ENCODE results near the gene AQP5. TPM values are rescaled to one million over a fixed set of nuclear protein-coding genes. Genes with fewer than 3 reads are reported as not detected.
A peak's percentile ranks its signal among the peaks of the same experiment; 100 is the strongest.

AQP5 gene
- total and polyA plus RNA-seq, 5 donors from 2014 or later, result not detected

DNA sequence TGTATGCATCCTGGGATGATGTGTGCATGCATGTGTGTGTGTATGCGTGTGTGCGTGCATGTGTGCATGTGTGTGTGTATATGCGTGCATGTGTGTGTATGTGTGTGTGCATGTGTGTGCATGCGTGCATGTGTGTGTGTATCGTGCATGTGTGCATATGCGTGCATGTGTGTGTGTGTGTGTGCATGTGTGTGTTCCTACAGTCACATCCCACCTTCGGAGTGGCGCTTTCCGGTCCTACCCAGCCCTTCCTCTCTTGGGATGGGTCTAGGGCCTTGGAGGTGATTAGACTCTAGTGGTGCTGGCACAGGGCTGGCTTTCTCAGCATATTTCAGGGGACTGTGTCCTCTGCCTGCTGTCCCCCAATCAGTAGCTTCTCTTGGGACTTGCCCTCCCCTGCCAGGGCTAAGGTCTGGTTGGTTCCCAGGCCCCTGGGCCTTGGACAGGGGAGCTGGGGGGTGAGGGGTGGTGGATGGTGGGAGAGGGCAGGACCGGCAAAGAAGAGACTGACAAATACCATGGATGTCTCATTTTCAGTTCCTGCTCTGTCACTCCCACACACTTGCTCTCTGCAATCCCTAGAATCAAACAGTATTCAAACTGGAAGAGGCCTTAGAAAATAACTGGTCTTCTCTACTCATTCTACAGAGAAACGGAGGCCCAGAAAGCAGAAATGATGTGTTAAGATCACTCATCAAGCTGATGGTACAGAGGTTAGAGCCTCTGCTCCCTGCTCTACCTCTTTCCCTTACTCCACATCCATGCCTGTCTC lies 36.1 kb upstream of the AQP5 start:
- Mint-ChIP-seq H3K4me1 (peaks cover 0 to 7% (median 0%) of the 10 kb centered on the region in 4 donors), H3K27ac (no peak overlapping the region), H3K36me3 (no peaks in the 10 kb centered on the region), H3K27me3 (peaks cover 8% of the 10 kb centered on the region), H3K4me3 (no peak overlapping the region), H3K9me3 (no peaks in the 10 kb centered on the region)
- ATAC-seq (ENCODE audit: low read depth in 2 of 2), result no peak
- Histone ChIP-seq H3K4me3 (ENCODE audit: low read depth, low read length) (no peak overlapping the region), H3K27me3 (ENCODE audit: control insufficient read depth, insufficient read depth, low read length) (no peaks in the 10 kb centered on the region), H3K27ac (ENCODE audit: insufficient read depth, low read length, poor library complexity, severe bottlenecking) (no peak overlapping the region), H3K9me3 (ENCODE audit: control insufficient read depth in 2 of 2, low read length in 2 of 2) (no peaks in the 10 kb centered on the region), H3K4me1 (ENCODE audit: control insufficient read depth, insufficient read depth, low read length, poor library complexity, severe bottlenecking) (no peaks in the 10 kb centered on the region), H3K36me3 (ENCODE audit: control insufficient read depth, insufficient read depth, low read length) (no peaks in the 10 kb centered on the region)
- DNase-seq, result no peak

GRCh38 chr12:49928471-49928870 lies 33.2 kb upstream of the AQP5 start:
- no peak overlapping the region for H3K27ac ChIP-seq (ENCODE audit: insufficient read depth, low read length, poor library complexity, severe bottlenecking)
- no peaks in the 10 kb centered on the region for H3K27me3 ChIP-seq (ENCODE audit: control insufficient read depth, insufficient read depth, low read length)
- H3K27ac Mint-ChIP-seq, result no peak overlapping the region
- H3K36me3 ChIP-seq (ENCODE audit: control insufficient read depth, insufficient read depth, low read length), result no peaks in the 10 kb centered on the region
- DNase-seq (no peak), ATAC-seq (ENCODE audit: low read depth in 2 of 2) (no peak)
- no peak overlapping the region for H3K4me3 ChIP-seq (ENCODE audit: low read depth, low read length)
- no peaks in the 10 kb centered on the region for H3K4me1 ChIP-seq (ENCODE audit: control insufficient read depth, insufficient read depth, low read length, poor library complexity, severe bottlenecking)
- H3K27me3 Mint-ChIP-seq, result peaks cover 11% of the 10 kb centered on the region
- H3K9me3 ChIP-seq (ENCODE audit: control insufficient read depth in 2 of 2, low read length in 2 of 2), result no peaks in the 10 kb centered on the region
- H3K4me3 Mint-ChIP-seq, result no peak overlapping the region
- peaks cover 0 to 7% (median 0%) of the 10 kb centered on the region in 4 donors for H3K4me1 Mint-ChIP-seq
- no peaks in the 10 kb centered on the region for H3K9me3 Mint-ChIP-seq
- H3K36me3 Mint-ChIP-seq, result no peaks in the 10 kb centered on the region

- peaks cover 0 to 7% (median under 1%) of the 10 kb centered on the region in 4 donors for H3K4me1 Mint-ChIP-seq
- H3K9me3 Mint-ChIP-seq, result peaks cover 0 to 1% (median 0%) of the 10 kb centered on the region in 7 donors
Measured at GRCh38 chr12:49929581-49929980, 32.1 kb upstream of the AQP5 start.

DNA sequence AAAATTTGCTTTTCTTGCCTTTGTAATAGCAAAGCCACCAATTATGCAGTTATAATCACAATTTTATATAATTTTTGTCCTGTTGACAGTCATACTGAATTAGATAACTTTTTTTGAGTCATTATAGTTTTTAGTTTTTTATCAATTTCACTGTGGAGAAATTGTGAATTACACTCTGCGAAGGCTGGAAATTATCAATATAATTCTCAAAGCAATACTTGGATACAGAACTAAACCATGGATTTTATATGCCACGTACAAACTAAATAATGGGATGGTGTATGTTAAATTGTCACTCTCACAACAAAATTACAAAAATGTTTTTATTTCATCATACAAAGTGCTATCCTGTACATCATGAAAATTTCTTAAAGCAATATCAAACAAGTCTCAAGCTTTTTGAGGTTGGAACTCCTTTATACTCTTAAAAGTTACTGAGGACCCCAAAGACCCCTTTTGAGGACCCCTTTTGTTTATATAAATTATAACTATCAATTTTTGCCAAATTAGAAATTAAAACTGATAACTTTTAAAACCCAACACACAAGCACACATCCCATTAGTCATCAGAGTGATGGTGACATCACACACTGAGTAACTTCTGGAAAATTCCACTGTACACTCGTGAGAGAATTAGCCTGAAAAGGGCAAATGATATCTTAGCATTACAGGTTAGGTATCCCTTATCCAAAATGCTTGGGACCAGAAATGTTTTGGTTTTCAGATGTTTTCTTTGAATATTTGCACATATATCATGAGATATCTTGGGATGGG lies 31.0 kb upstream of the AQP5 start:
- Histone ChIP-seq H3K4me3 (ENCODE audit: low read depth, low read length) (no peak overlapping the region), H3K9me3 (ENCODE audit: control insufficient read depth in 2 of 2, low read length in 2 of 2) (no peaks in the 10 kb centered on the region), H3K4me1 (ENCODE audit: control insufficient read depth, insufficient read depth, low read length, poor library complexity, severe bottlenecking) (no peaks in the 10 kb centered on the region), H3K36me3 (ENCODE audit: control insufficient read depth, insufficient read depth, low read length) (no peaks in the 10 kb centered on the region), H3K27me3 (ENCODE audit: control insufficient read depth, insufficient read depth, low read length) (no peaks in the 10 kb centered on the region), H3K27ac (ENCODE audit: insufficient read depth, low read length, poor library complexity, severe bottlenecking) (no peak overlapping the region)
- Mint-ChIP-seq H3K36me3 (no peaks in the 10 kb centered on the region), H3K27me3 (peaks cover 19% of the 10 kb centered on the region), H3K4me3 (no peak overlapping the region), H3K27ac (no peak overlapping the region), H3K4me1 (peaks cover 0 to 7% (median under 1%) of the 10 kb centered on the region in 4 donors), H3K9me3 (peaks cover 0 to 2% (median 0%) of the 10 kb centered on the region in 7 donors)
- ATAC-seq (ENCODE audit: low read depth in 2 of 2) (no peak), DNase-seq (no peak)

More at GRCh38 chr12:49929581-49929980, 32.1 kb upstream of the AQP5 start:
- Mint-ChIP-seq H3K27ac (no peak overlapping the region), H3K27me3 (peaks cover 13% of the 10 kb centered on the region), H3K36me3 (no peaks in the 10 kb centered on the region), H3K4me3 (no peak overlapping the region)
- no peaks in the 10 kb centered on the region for H3K27me3 ChIP-seq (ENCODE audit: control insufficient read depth, insufficient read depth, low read length)
- no peak overlapping the region for H3K27ac ChIP-seq (ENCODE audit: insufficient read depth, low read length, poor library complexity, severe bottlenecking)
- H3K36me3 ChIP-seq (ENCODE audit: control insufficient read depth, insufficient read depth, low read length), result no peaks in the 10 kb centered on the region
- DNase-seq, result no peak
- H3K9me3 ChIP-seq (ENCODE audit: control insufficient read depth in 2 of 2, low read length in 2 of 2), result no peaks in the 10 kb centered on the region
- no peaks in the 10 kb centered on the region for H3K4me1 ChIP-seq (ENCODE audit: control insufficient read depth, insufficient read depth, low read length, poor library complexity, severe bottlenecking)
- no peak for ATAC-seq (ENCODE audit: low read depth in 2 of 2)
- H3K4me3 ChIP-seq (ENCODE audit: low read depth, low read length), result no peak overlapping the region

GRCh38 chr12:49932023-49932422 lies 29.6 kb upstream of the AQP5 start:
- Histone ChIP-seq H3K27me3 (ENCODE audit: control insufficient read depth, insufficient read depth, low read length) (no peaks in the 10 kb centered on the region), H3K9me3 (ENCODE audit: control insufficient read depth in 2 of 2, low read length in 2 of 2) (no peaks in the 10 kb centered on the region), H3K4me3 (ENCODE audit: low read depth, low read length) (no peak overlapping the region), H3K36me3 (ENCODE audit: control insufficient read depth, insufficient read depth, low read length) (no peaks in the 10 kb centered on the region), H3K4me1 (ENCODE audit: control insufficient read depth, insufficient read depth, low read length, poor library complexity, severe bottlenecking) (no peaks in the 10 kb centered on the region), H3K27ac (ENCODE audit: insufficient read depth, low read length, poor library complexity, severe bottlenecking) (no peak overlapping the region)
- Mint-ChIP-seq H3K36me3 (no peaks in the 10 kb centered on the region), H3K4me1 (peaks cover 0 to 7% (median under 1%) of the 10 kb centered on the region in 4 donors), H3K9me3 (peaks cover 0 to 2% (median 0%) of the 10 kb centered on the region in 7 donors), H3K27ac (peak overlapping the region in 1 of 3 donors; percentile 76), H3K4me3 (no peak overlapping the region), H3K27me3 (peaks cover 19% of the 10 kb centered on the region)
- ATAC-seq (ENCODE audit: low read depth in 2 of 2), result no peak
- DNase-seq, result no peak

DNA sequence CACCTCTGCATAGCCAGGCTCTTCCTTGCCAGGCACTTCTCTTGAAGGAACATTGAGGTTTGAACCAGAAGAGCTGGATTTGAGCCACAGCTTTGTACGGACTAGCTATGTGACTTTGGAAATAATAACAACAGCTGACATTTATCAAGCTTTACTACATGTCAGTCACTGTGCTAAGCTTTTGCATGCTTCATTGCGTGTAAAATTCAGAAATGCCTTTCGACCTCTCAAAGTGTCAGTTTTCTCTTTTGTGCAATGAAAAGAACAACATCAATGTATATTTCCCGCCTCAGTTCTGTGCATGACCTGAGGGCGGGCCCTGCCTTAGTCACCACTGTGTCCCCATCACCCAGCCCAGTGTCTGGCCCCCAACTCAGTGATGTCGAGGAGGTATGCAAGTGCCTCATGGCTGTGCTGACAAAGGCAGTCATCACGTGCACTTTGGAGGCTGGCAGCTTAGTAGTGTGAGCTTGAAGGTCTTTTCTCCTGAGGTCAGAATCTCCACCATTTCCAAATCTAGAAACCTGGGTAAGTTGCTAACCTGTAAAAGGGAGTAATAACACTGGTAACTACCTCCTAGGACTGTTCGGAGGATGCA lies 29.0 kb upstream of the AQP5 start:
- Histone ChIP-seq H3K9me3 (ENCODE audit: control insufficient read depth in 2 of 2, low read length in 2 of 2) (no peaks in the 10 kb centered on the region), H3K27ac (ENCODE audit: insufficient read depth, low read length, poor library complexity, severe bottlenecking) (no peak overlapping the region), H3K36me3 (ENCODE audit: control insufficient read depth, insufficient read depth, low read length) (no peaks in the 10 kb centered on the region), H3K27me3 (ENCODE audit: control insufficient read depth, insufficient read depth, low read length) (no peaks in the 10 kb centered on the region), H3K4me3 (ENCODE audit: low read depth, low read length) (no peak overlapping the region), H3K4me1 (ENCODE audit: control insufficient read depth, insufficient read depth, low read length, poor library complexity, severe bottlenecking) (no peaks in the 10 kb centered on the region)
- DNase-seq, result no peak
- ATAC-seq (ENCODE audit: low read depth in 2 of 2), result no peak
- no peak overlapping the region for H3K27ac Mint-ChIP-seq
- H3K4me1 Mint-ChIP-seq, result peaks cover 0 to 7% (median under 1%) of the 10 kb centered on the region in 4 donors
- H3K9me3 Mint-ChIP-seq, result peaks cover 0 to 2% (median 0%) of the 10 kb centered on the region in 7 donors
- H3K4me3 Mint-ChIP-seq, result no peak overlapping the region
- no peaks in the 10 kb centered on the region for H3K36me3 Mint-ChIP-seq
- H3K27me3 Mint-ChIP-seq, result peaks cover 19% of the 10 kb centered on the region

- H3K4me3 Mint-ChIP-seq, result no peak overlapping the region
- no peaks in the 10 kb centered on the region for H3K36me3 Mint-ChIP-seq
- Histone ChIP-seq H3K9me3 (ENCODE audit: control insufficient read depth in 2 of 2, low read length in 2 of 2) (no peaks in the 10 kb centered on the region), H3K27ac (ENCODE audit: insufficient read depth, low read length, poor library complexity, severe bottlenecking) (no peak overlapping the region), H3K36me3 (ENCODE audit: control insufficient read depth, insufficient read depth, low read length) (no peaks in the 10 kb centered on the region), H3K4me1 (ENCODE audit: control insufficient read depth, insufficient read depth, low read length, poor library complexity, severe bottlenecking) (no peaks in the 10 kb centered on the region), H3K4me3 (ENCODE audit: low read depth, low read length) (no peak overlapping the region), H3K27me3 (ENCODE audit: control insufficient read depth, insufficient read depth, low read length) (no peaks in the 10 kb centered on the region)
- no peak for ATAC-seq (ENCODE audit: low read depth in 2 of 2)
- no peak overlapping the region for H3K27ac Mint-ChIP-seq
- peaks cover 0 to 2% (median 0%) of the 10 kb centered on the region in 7 donors for H3K9me3 Mint-ChIP-seq
- DNase-seq, result no peak
- H3K27me3 Mint-ChIP-seq, result peaks cover 19% of the 10 kb centered on the region
- peaks cover 0 to 7% (median 2%) of the 10 kb centered on the region in 4 donors for H3K4me1 Mint-ChIP-seq
Measured at GRCh38 chr12:49933796-49934195, 27.9 kb upstream of the AQP5 start.

Data from CD4-positive, CD25-positive, alpha-beta regulatory T cell (primary cell).